HepG2 (cell line): Measurements from ENCODE around the gene BRD3. TPM values are rescaled to one million over a fixed set of nuclear protein-coding genes. Genes with fewer than 3 reads are reported as not detected.

Experiments used
- ATAC-seq: fragments of 200-7000 bp; cut with Tn5 transposase; 3 replicates; pipeline ENCODE4 v1.9.1; 2020; ENCODE audit warnings: mild to moderate bottlenecking, moderate library complexity
- BruUV-seq: library from RNA; stranded (reverse); fragments of 400-500 nt; replicated peaks from 2 replicates; lab custom pipeline; 2021; lab: Mats Ljungman, UMichigan
- CTCF ChIA-PET: fragments of 300-600 bp; formaldehyde crosslinking; extraction: SDS; loops from one replicate; lab custom pipeline; 2021; ENCODE audit warnings: low total read pairs, inconsistent platforms, low intra/inter-chr PET ratio; lab: Yijun Ruan, JAX
- POLR2A ChIA-PET: fragments of 350-600 bp; sonication (Branson Sonifier 250); formaldehyde crosslinking; loops from one replicate; lab custom pipeline; 2020; ENCODE audit warnings: antibody characterized with exemption, inconsistent platforms; lab: Yijun Ruan, JAX
- DNase-seq: peaks from one replicate; pipeline ENCODE4 v3.0.0-alpha.2; 2015; ENCODE audit warnings: low spot score
- FAIRE-seq: peaks from 3 replicates; lab custom pipeline; 2011; peaks lifted over from hg19 to GRCh38; lab: Jason Lieb, UNC
- H2AFZ ChIP-seq: one replicate; pipeline ENCODE4 v1.6.1; 2011; ENCODE audit warnings: low read length, inconsistent platforms
- H3K27ac ChIP-seq: fragments of 300-600 bp; 3 replicates; pipeline ENCODE4 v1.8.0; 2011; ENCODE audit warnings: mixed run types, mild to moderate bottlenecking, mixed read lengths, low read length, inconsistent platforms; ENCODE audit not compliant: insufficient read depth; ENCODE audit errors: extremely low read length
- H3K27me3 ChIP-seq, 2 experiments: fragments of 200-600 bp in 1 of 2; 2 replicates in 1 of 2; 3 replicates in 1 of 2; pipeline versions ENCODE4 v1.6.0 to v1.8.0; 2011; ENCODE audit warnings: low read length in 2 of 2, mild to moderate bottlenecking in 2 of 2, moderate library complexity in 2 of 2, inconsistent platforms in 1 of 2; ENCODE audit not compliant: insufficient read depth in 2 of 2, control insufficient read depth in 1 of 2
- H3K36me3 ChIP-seq, 2 experiments: fragments of 200-600 bp in 1 of 2; replicated peaks in 1 of 2; 2 replicates in 1 of 2; 3 replicates in 1 of 2; pipeline versions ENCODE4 v1.5.1 to v1.8.0; 2011; ENCODE audit warnings: low read length in 2 of 2, inconsistent platforms in 1 of 2; ENCODE audit not compliant: insufficient read depth in 2 of 2, control insufficient read depth in 1 of 2
- H3K4me1 ChIP-seq: 2 replicates; pipeline ENCODE4 v1.5.1; 2012; ENCODE audit warnings: low read length, inconsistent platforms; ENCODE audit not compliant: insufficient read depth
- H3K4me2 ChIP-seq: 2 replicates; pipeline ENCODE4 v1.6.0; 2011; ENCODE audit warnings: low read depth, low read length, inconsistent platforms
- H3K4me3 ChIP-seq, 3 experiments: fragments of 200-600 bp in 1 of 3; sonication (generic), shearing (Covaris generic) in 1 of 3; replicated peaks in 1 of 3; 2 replicates each; pipeline ENCODE4 v1.5.1; 2011 to 2016; ENCODE audit warnings: low read length in 3 of 3, inconsistent platforms in 2 of 3, low read depth in 2 of 3, mild to moderate bottlenecking in 2 of 3, control low read depth in 1 of 3, mixed read lengths in 1 of 3; ENCODE audit not compliant: insufficient read depth in 1 of 3
- H3K79me2 ChIP-seq: one replicate; pipeline ENCODE4 v1.6.1; 2011; ENCODE audit warnings: low read length, inconsistent platforms; ENCODE audit not compliant: insufficient read depth
- H3K9ac ChIP-seq: 2 replicates; pipeline ENCODE4 v1.6.0; 2011; ENCODE audit warnings: mild to moderate bottlenecking, low read depth, low read length, inconsistent platforms; ENCODE audit not compliant: insufficient read depth
- H3K9me3 ChIP-seq: 2 replicates; pipeline ENCODE4 v1.5.1; 2012; ENCODE audit warnings: mild to moderate bottlenecking, low read length
- H4K20me1 ChIP-seq: 2 replicates; pipeline ENCODE4 v1.6.0; 2011; ENCODE audit warnings: inconsistent platforms, mild to moderate bottlenecking, low read length, moderate library complexity; ENCODE audit not compliant: insufficient read depth
- EEA1 ChIP-seq: sonication (generic); formaldehyde crosslinking; IDR thresholded peaks from 2 replicates; pipeline ENCODE4 v1.5.1; 2020; ENCODE audit warnings: mild to moderate bottlenecking, missing genetic modification reagents, borderline replicate concordance
- GTF2F1 ChIP-seq: fragments of 150-350 bp; IDR thresholded peaks from 2 replicates; pipeline ENCODE4 v1.6.1; 2014; ENCODE audit warnings: low read length
- HOXA3 ChIP-seq: sonication (generic); formaldehyde crosslinking; IDR thresholded peaks from 2 replicates; pipeline ENCODE4 v1.5.0; 2020; ENCODE audit warnings: missing genetic modification reagents
- KAT7 ChIP-seq: IDR thresholded peaks from 2 replicates; pipeline ENCODE4 v1.6.1; 2018; ENCODE audit warnings: borderline replicate concordance, missing compliant biosample characterization
- SRSF1 ChIP-seq: fragments of 200-400 bp; formaldehyde crosslinking; optimal IDR thresholded peaks from 2 replicates; pipeline ENCODE3; 2017; ENCODE audit warnings: mild to moderate bottlenecking, low read depth, low read length, moderate library complexity
- ZBTB21 ChIP-seq: sonication (generic); formaldehyde crosslinking; IDR thresholded peaks from 2 replicates; pipeline ENCODE4 v1.4.0; 2020; ENCODE audit warnings: missing genetic modification reagents
- ZBTB7A ChIP-seq: sonication (generic); formaldehyde crosslinking; IDR thresholded peaks from 2 replicates; pipeline ENCODE4 v1.8.0; 2022; ENCODE audit warnings: mild to moderate bottlenecking, missing genetic modification reagents
- ZNF180 ChIP-seq: sonication (generic); formaldehyde crosslinking; IDR thresholded peaks from 2 replicates; pipeline ENCODE4 v1.4.0; 2020; ENCODE audit warnings: low read depth, missing genetic modification reagents, borderline replicate concordance
- ZNF850 ChIP-seq: sonication (generic); formaldehyde crosslinking; conservative IDR thresholded peaks from 2 replicates; pipeline ENCODE4 v1.9.0; 2021; ENCODE audit warnings: mild to moderate bottlenecking, missing genetic modification reagents
- WGBS: methylation state at CpG from one replicate; pipeline ENCODE4 v1.1.6; 2017; ENCODE audit warnings: low lambda C conversion rate; 5-methylcytosine and 5-hydroxymethylcytosine counted together
- in situ Hi-C: cut with HindIII; loops from 2 replicates; pipeline ENCODE4 v1.10.0; 2017; ENCODE audit warnings: low pct_unique_long_range_greater_than_20kb; ENCODE audit not compliant: extremely low pct_ligation_motif_present
- intact Hi-C: fragments of 100-400 bp; cut with micrococcal nuclease; formaldehyde crosslinking; loops from one replicate; pipeline ENCODE4 v1.10.0; 2022; ENCODE audit not compliant: unreplicated experiment
- polyA plus RNA-seq, 8 experiments: library from polyadenylated mRNA; depleted of rRNA in 3 of 8; stranded (reverse) in 7 of 8; unstranded in 1 of 8; fragments of >200 nt; fragmentation: Illumina TruSeq in 4 of 8; extraction: Trizol in 4 of 8; gene quantifications; 2 replicates each; pipeline versions ENCODE4 v1.2.1 to v1.2.3, GENCODE V29; 2011 to 2016; ENCODE audit warnings: low read depth in 4 of 8, missing spikeins in 1 of 8, mixed read lengths in 1 of 8; ENCODE audit not compliant: insufficient read depth in 1 of 8
- total RNA-seq, 5 experiments: library from RNA; depleted of rRNA; stranded (reverse); fragments of >200 nt; fragmentation: Illumina TruSeq; extraction: Trizol; gene quantifications; 2 replicates each; pipeline ENCODE4 v1.2.3, GENCODE V29; 2016; ENCODE audit warnings: low read depth in 1 of 5
- TF ChIP-seq, protein P1 (sequence below): sonication (generic); formaldehyde crosslinking; IDR thresholded peaks from 2 replicates; pipeline ENCODE4 v1.9.0; 2021; ENCODE audit warnings: missing genetic modification reagents, mild to moderate bottlenecking, borderline replicate concordance
- TF ChIP-seq, protein P2 (sequence below): sonication (generic); formaldehyde crosslinking; IDR thresholded peaks from 2 replicates; pipeline ENCODE4 v1.8.1; 2022; ENCODE audit warnings: mild to moderate bottlenecking, missing genetic modification reagents

The BRD3 gene
- total and polyA plus RNA-seq, 2 of the 13 experiments (the other 11 are each of a cell fraction or from before 2014, with no cell fraction given) = 5.9 to 12.9 TPM

DNA sequence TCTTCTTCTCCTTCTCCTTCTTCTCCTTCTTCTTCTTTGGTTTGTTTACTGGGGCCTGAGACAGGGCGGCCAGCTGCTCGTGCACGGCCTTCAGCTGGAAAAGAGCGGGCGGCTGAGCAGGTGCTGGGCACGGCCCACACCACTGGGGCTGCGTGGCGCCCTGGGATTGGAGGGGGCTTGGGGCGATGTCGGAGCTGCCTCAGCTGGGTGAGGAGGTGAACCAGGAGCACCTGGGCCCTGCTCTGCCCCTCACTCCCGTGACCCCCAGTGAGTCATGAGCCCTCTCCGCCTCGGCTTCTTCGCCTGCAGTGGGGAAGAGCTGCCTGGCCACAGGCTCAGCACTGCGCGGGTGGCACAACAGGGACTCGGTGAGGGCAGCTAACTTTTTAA is 27.7 kb downstream of the BRD3 start:
- no peaks in the 10 kb centered on the region for H3K9me3 ChIP-seq
- no peak overlapping the region for H3K4me2 ChIP-seq
- TF ChIP-seq EEA1 (CRISPR knock-in tag) = no peak
- TF ChIP-seq ZNF180 (CRISPR knock-in tag) = no peak
- no peak for TF ChIP-seq GTF2F1
- TF ChIP-seq ZBTB7A (CRISPR knock-in tag) = no peak
- TF ChIP-seq SRSF1 = no peak
- no peak for TF ChIP-seq ZBTB21 (CRISPR knock-in tag)
- TF ChIP-seq HOXA3 (CRISPR knock-in tag) = no peak
- TF ChIP-seq KAT7 (CRISPR knock-in tag) = no peak
- TF ChIP-seq ZNF850 = no peak
- TF ChIP-seq, protein P1, sequence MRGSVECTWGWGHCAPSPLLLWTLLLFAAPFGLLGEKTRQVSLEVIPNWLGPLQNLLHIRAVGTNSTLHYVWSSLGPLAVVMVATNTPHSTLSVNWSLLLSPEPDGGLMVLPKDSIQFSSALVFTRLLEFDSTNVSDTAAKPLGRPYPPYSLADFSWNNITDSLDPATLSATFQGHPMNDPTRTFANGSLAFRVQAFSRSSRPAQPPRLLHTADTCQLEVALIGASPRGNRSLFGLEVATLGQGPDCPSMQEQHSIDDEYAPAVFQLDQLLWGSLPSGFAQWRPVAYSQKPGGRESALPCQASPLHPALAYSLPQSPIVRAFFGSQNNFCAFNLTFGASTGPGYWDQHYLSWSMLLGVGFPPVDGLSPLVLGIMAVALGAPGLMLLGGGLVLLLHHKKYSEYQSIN (CRISPR knock-in tag) = no peak
- TF ChIP-seq, protein P2, sequence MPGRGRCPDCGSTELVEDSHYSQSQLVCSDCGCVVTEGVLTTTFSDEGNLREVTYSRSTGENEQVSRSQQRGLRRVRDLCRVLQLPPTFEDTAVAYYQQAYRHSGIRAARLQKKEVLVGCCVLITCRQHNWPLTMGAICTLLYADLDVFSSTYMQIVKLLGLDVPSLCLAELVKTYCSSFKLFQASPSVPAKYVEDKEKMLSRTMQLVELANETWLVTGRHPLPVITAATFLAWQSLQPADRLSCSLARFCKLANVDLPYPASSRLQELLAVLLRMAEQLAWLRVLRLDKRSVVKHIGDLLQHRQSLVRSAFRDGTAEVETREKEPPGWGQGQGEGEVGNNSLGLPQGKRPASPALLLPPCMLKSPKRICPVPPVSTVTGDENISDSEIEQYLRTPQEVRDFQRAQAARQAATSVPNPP = no peak
- peaks cover 14% of the 10 kb centered on the region for H3K4me1 ChIP-seq
- no peak for ATAC-seq
- no peaks in the 10 kb centered on the region for H4K20me1 ChIP-seq
- BruUV-seq = no TSS peak
- ChIA-PET POLR2A (no interaction called here), CTCF (no interaction called here)
- no peak for FAIRE-seq
- peaks cover 34 to 54% of the 10 kb centered on the region in 2 experiments for H3K36me3 ChIP-seq
- no peak overlapping the region for H3K27ac ChIP-seq
- WGBS = 98% methylated on average over 17 of the region's 17 CpGs
- no peak overlapping the region for H3K9ac ChIP-seq
- intact Hi-C loops = no loop called here
- H3K4me3 ChIP-seq = no peak overlapping the region
- H2AFZ ChIP-seq = no peak overlapping the region
- no peak for DNase-seq
- in situ Hi-C loops = no loop called here
- H3K27me3 ChIP-seq = no peaks in the 10 kb centered on the region
- no peaks in the 10 kb centered on the region for H3K79me2 ChIP-seq
